GM19328 (cell line): Measurements from ENCODE around the gene GABPA.

Experiments used
- ATAC-seq: cut with Tn5 transposase; IDR thresholded peaks from one replicate; pipeline ENCODE4 v1.9.1; 2021; ENCODE audit warnings: mild to moderate bottlenecking, moderate library complexity; ENCODE audit not compliant: unreplicated experiment

Gene GABPA

DNA sequence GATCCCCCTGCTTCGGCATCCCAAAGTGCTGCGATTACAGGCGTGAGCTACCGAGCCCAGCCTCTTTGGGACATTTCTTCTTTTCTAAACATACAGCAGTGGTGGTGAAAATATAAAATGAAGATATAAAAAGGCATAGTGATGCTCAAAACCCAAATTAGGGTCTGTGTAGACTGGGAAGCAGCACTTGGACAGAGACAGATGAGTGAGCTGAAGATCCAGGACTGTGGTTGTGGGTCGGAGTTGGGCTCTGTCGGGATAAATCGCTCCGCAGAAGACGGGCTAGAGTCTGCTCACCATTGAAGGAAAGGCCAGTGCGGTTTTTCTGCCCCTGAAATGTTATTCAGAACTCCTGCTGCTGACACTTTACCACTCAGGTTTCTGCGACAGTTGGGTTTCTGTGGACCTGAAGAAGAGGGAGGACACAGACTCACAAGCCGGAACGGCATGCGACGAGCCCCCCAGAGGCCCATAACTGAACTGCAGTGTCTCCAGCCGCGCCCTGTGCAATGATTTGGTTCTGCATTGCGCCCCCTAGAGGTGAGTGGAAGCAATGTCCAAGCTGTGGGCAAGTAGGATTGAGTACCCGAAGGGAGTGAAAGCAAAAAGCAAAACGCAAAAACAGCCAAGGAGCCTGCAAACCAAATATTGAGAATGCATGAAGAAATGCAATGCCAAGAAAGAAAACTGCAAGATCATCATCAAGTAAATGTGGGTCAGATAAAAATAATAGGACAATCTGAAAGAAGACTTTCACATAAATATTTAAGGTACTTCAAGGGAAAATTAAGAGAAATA lies 66.6 kb downstream of the GABPA start:
- ATAC-seq = peak; percentile 99

- ATAC-seq = no peak
These were observed 71.3 kb downstream of the GABPA start for GRCh38 chr21:25806060-25806459.

DNA sequence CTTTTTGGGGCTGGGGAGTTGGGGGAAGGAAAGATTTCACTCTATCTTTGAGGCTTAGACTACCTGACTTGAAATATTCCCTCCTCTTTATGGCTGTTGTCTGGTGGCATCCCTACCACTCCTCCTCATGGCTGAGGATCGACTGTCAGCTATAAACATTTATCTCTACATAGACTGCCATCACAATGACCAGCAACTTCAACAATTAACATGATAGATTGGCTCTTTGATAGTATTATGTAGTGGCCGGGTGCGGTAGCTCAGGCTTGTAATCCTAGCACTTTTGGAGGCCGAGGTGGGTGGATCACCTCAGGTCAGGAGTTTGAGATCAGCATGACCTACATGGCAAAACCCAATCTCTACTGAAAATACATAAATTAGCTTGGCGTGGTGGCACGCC lies 72.4 kb downstream of the GABPA start:
- ATAC-seq = no peak

GRCh38 chr21:25809013-25809412 lies 74.2 kb downstream of the GABPA start:
- ATAC-seq = no peak

DNA sequence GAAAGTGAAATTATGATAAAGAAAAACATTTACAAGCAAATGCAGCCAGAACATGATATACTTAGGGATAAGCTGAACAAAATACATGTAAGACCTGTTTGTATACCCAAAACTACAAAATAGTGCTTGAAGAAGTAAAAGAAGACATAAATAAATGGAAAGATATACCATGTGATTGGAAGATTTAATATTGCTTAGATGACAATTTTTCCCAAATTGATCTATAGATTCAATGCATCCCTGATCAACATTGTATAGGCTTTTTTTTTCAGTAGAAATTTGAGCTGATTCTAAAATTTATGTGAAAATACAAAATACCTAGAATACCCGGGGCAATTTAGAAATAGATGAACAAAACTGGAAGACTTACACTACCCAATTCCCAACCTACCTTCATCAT lies 76.4 kb downstream of the GABPA start:
- ATAC-seq = no peak

GRCh38 chr21:25813917-25814316 lies 79.1 kb downstream of the GABPA start:
- ATAC-seq = no peak

DNA sequence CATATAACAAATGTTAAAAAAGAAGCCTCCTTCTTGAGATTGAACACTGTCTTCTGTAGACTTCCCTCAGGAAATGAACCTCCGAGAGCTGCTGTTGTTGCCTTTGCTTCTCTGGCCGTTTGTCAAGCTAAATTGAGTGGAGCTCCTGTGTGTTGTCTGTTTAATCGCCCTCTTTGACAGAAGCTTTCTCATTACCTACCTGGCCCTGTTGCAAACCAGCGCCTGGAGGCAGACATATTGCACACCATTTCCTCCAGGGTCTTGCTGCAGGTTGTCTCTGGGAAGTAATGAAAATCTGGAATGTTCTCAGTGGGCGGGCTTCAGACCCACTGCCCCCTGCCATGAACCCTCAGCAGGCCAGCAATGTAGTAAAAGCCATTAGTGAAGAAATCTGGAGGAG lies 83.3 kb downstream of the GABPA start:
- no peak for ATAC-seq

DNA sequence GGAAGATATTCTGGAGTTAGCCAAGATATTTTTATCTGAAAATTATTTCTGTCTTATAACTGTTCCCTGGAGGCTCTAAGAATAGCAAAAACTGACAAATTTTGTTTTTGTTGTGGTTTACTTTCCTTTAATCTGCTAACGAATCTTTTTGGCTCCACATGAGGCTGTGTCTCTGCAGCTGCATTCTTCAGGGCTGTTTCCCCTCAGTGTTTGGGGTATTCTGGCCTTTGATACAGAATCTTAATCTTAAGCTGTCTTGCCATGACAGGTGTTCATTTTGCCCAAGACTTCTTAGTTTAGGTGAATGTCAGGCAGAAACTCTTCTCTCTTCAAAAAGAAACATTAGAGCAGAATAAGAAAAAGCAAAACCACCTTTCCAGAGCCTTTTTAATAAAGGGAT lies 83.8 kb downstream of the GABPA start:
- ATAC-seq = no peak
